Measurements from ENCODE around the gene SHMT1.

DNA sequence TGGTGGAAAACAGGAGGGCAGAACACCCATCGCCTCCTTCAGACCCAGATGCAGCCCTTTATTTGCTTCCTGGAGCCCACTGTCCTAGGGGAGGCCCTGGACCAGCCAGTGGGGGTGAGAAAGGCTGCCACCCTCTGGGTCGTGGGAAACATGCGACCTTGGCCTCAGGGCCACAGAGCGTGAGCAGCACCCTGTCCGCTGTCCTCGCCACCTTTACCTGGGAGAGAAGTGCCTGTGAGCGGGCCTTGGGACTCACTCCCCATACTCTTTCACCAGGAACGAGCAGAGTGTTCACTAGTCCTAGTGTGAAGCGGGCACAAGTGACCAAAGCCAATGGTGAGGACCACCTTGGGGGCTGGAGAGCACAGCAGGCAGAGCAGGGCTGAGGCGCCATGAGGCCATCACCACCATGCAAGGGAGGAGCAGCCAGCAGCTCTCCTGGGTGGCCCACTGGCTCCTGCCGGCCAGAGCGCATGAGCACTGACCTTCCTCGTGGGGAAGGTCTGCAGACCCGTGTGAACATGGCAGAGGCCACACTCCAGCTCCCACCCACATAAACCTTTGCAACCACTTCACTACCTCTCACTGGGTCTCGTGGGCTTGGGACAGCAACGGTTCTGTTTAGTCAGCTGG is 39.7 kb downstream of the SHMT1 start:
- TF ChIP-seq, protein P1, sequence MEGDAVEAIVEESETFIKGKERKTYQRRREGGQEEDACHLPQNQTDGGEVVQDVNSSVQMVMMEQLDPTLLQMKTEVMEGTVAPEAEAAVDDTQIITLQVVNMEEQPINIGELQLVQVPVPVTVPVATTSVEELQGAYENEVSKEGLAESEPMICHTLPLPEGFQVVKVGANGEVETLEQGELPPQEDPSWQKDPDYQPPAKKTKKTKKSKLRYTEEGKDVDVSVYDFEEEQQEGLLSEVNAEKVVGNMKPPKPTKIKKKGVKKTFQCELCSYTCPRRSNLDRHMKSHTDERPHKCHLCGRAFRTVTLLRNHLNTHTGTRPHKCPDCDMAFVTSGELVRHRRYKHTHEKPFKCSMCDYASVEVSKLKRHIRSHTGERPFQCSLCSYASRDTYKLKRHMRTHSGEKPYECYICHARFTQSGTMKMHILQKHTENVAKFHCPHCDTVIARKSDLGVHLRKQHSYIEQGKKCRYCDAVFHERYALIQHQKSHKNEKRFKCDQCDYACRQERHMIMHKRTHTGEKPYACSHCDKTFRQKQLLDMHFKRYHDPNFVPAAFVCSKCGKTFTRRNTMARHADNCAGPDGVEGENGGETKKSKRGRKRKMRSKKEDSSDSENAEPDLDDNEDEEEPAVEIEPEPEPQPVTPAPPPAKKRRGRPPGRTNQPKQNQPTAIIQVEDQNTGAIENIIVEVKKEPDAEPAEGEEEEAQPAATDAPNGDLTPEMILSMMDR (conservative IDR thresholded peaks at IDR 0.05; ENCODE audit: low read depth, low read length): no peak
- TF ChIP-seq MAFK (IDR thresholded peaks at IDR 0.05; ENCODE audit: low read depth, low read length) (no peak), FOS (IDR thresholded peaks at IDR 0.05; ENCODE audit: low read depth, low read length) (no peak), POLR2A (IDR thresholded peaks at IDR 0.05; ENCODE audit: low read depth, low read length) (no peak)

All from IMR-90 (cell line).